Limb (tissue), 2 donors: Measurements from ENCODE around the gene SUPT20HL2.
A peak's percentile ranks its signal among the peaks of the same experiment; 100 is the strongest.
"Not testable (repeated sequence)": the region's sequence is repeated elsewhere in the genome, so short reads cannot be mapped to it uniquely, and the experiment has no call there.

Experiments used
- DNase-seq, 2 donors: peaks; one replicate each; pipeline ENCODE4 v3.0.0-alpha.2; 2016; ENCODE audit errors: extremely low spot score in 2 of 2

SUPT20HL2 gene

DNA sequence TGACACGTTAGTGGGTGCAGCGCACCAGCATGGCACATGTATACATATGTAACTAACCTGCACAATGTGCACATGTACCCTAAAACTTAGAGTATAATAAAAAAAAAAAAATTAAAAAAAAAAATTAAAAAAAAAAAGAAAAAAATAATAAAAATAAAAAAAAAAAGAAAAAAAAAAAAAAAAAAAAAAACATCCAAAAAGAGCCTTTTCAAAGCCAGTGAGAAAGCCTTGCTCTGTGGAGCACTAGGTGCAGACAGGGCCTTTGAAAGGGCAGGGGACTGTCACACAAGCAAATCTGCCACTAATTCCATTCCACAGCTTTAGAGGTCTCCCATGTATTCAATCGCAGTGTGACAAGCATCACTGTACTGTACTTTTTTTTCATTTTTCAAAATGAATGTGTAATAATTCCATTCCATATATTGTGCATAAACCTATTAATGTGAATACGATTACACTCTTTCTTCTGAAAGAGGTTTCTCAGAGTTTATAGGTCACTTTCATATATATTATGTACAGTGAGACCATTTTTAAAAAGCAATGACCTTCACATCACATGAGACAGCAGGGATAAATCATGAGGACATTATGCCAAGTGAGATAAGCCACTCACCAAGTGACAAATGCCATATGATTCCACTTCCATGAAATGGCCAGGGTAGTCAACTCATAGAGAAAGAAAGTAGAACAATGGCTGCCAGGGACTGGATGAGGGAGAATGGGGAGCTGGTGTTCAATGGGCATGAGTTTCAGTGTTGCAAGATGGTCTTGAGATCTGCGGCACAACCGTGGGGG is 4.1 kb downstream of the SUPT20HL2 start:
- not testable (repeated sequence) for DNase-seq

- not testable (repeated sequence) for DNase-seq
Measured at GRCh38 chrX:24308803-24309202, 5.1 kb downstream of the SUPT20HL2 start.

DNA sequence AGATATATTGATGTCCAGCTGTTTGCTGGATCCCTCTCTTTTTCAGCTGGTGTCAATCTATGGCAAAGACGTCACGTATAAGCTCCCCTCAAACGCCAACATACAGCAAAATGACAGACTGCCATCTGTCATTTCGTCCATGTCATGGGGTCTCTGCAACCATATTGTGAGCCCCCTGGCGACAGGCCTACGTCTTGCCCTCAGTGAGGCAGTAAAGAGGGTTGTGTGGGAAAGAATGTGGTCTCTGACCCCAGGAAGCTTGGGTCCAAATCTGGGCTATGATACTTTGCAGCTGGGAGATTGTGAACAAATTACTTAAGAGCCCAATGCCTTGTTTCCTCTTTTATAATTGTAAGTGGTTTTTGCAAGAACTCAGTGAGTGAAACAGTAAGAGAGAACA is 7.4 kb downstream of the SUPT20HL2 start:
- no peak for DNase-seq

DNA sequence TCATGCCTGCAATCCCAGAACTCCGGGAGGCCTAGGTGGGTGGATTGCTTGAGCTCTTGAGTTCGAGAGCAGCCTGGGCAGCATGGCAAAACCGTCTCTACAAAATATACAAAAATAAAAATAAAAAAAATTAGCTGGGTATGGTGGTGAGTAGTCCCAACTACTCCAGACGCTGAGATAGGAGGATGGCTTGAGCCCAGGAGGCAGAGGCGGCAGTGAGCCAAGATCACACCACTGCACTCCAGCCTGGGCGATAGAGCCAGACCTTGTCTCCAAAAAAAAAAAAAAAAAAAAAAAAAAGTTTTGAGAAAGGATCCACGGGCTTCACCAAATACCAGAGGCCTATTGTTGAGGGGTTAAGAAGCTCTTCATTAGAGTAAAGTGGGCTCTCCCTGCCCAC is 8.0 kb downstream of the SUPT20HL2 start:
- DNase-seq, result no peak

GRCh38 chrX:24301806-24302205 is 12.1 kb downstream of the SUPT20HL2 start:
- DNase-seq, result no peak

DNA sequence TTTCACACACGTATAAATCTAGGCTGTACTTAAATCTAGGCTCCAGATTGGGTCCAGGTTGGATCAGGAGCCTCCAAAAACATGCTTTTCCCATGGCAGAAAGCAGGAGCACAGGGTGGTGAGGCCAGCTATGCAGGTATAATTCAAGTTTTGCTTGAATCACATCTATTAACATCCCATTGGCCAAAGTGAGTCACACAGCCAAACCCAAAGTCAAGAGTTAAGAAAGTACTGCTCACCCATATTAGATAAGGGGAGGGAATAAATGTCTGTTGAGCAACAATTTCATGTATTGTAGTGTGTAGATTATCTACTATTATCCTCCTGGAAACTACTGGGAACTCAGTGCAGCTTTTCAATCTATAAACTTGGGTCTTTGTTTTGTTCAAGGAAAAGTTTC is 12.8 kb downstream of the SUPT20HL2 start:
- no peak for DNase-seq

DNA sequence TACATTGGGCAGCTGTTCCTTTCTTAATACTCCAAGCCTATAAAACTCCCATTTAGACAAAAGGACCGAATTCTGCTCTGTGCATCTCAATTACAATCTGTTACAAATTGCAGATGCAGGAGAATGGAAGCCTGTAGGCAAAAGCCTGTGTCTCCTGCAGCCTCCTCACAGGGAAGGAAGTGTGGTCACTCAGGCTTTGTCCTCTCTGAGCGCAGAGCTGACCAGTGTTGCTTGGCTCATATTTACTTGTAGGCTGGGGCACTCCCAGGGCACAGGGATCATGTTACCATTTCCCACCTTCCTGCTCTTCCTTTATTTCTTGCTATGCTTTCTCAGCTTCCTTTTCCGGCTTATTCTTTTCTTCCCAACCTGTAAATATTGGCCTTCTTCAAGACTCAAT is 15.7 kb downstream of the SUPT20HL2 start:
- DNase-seq, result no peak

DNA sequence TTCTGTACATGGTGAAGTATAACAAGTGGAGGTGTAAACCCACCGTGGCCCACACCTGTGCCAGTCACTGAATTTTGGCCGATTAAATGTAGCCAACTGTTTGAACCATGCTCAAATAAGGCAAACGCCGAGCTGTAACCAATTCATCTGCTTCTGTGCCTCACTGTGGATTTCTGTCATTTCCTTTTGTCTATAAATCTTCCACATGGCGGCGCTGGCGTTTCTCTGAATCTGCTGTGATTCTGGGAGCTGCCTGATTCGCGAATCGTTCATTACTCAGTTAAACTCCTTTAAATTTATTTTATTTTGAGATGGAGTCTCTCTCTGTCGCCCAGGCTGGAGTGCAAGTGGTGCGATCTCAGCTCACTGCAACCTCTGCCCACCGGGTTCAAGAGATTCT is 19.2 kb downstream of the SUPT20HL2 start:
- DNase-seq, result no peak

DNA sequence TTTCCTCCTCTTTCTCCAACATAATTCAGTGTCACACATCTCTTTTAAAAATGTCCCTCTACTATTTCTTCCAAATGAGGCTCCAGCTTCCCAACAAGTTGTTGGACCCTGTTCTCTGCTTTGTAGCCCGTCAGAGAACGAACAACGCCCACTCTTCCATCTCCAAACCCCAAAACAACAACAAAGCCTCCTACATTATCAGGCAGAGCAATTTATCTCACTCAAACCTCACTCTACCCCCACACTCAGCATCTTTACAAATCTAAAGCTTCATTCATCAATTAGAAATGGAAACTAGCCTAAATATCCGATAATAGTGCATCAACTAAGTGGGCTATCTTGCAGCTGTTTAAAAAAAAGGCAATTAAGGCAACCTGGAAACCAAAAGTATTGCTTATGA is 20.5 kb downstream of the SUPT20HL2 start:
- DNase-seq, result no peak

DNA sequence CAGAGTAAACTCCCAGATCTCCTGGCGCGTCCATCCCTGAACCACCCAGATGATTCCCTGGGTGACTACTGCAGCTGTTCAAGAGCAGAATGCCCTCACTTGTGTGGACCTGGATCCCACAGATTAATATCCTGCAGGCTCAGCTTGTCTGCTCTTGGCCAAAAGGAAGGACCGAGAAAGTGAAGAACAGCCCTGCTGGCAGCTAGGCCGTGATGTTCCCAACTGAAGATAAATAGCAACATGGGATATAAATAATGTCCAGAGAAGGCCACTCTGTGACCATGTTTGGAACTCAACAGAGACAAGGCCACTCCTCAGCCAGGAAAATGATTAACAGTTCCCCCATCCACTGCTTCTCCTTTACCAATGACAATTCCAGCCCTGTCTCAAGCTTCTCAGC is 21.5 kb downstream of the SUPT20HL2 start:
- no peak for DNase-seq

- DNase-seq, result no peak
Measured at GRCh38 chrX:24285082-24285481, 28.8 kb downstream of the SUPT20HL2 start.

DNA sequence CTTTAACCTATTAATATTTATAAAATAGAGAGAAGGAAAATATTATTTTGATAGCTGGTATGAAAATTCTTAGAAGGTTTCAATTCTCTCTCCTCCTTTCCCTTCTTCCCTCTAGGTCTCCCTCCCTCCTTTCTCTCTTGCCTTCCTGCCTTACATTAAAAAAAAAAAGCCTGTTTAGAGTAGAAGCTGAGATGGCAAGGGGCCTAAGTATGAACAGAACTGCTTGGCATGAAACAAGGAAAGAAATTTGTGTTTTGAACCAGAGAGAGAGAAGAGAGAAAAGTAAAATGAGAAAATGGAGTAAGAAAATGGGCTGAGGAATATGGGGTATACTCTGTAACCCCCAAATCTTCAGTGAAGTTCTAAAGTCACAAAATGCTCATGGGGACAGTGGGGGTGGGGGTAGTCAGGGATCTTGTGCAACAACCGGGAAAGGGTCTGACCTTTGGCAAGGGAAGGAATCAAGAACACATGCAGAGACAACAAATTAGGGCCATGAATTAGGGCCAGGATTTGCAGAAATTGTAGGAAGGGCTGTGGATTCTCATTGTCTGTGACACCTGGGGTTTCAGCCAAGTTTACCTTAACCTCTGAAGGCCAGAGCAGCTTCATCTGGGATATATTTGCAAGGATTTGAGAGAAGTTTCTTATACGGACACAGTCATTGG is 30.6 kb downstream of the SUPT20HL2 start:
- no peak for DNase-seq

GRCh38 chrX:24282381-24283126 is 31.3 kb downstream of the SUPT20HL2 start:
- DNase-seq, result peak in 1 of 2 donors; percentile 18

DNA sequence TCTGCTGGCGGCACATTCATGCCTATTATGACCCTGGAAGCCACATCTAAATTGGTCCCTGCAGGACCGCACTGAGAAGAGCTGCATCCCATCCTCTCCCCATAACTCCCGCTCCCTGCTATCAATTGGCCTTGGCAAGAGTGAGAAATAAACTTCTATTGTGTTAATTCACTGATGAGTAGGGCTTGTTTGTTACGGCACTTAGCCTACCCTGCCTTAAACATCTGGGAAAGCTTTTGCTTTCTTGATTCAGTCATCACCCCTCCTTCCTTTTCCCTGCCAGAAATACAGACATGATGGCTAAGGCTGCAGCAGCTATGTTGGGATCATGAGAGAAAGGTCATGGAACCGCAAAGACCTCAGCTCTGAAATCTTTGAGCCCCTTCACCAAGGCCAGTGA is 36.5 kb downstream of the SUPT20HL2 start:
- no peak for DNase-seq

DNA sequence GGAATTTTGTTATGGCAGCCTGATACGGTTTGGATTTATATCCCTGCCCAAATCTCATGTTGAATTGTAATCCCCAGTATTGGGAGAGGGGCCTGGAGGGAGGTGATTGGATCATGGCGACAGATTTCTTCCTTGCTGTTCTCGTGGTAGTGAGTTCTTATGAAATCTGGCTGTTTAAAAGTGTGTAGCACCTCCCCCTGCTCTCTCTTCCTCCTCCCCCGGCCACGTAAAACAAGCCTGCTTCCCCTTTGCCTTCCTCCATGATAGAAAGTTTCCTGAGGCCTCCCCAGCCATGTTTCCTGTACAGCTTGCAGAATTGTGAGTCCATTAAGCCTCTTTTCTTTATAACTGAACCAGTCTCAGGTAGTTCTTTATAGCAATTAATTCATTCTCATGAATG is 37.9 kb downstream of the SUPT20HL2 start:
- no peak for DNase-seq

DNA sequence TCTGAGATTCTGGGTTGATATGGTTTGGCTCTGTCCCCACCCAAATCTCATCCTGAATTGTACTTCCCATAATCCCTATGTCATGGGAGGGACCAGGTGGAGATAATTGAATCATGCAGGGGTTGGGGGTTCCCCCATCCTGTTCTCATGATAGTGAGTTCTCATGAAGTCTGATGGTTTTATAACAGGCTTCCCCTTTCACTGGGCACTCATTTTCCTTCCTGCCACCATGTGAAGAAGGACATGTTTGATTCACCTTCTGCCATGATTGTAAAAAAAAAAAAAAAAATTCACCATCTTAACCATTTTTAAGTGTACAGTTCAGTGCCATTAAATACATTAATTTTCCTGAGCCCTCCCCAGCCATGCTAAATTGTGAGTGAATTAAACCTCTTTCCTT is 42.6 kb downstream of the SUPT20HL2 start:
- no peak for DNase-seq

GRCh38 chrX:24268786-24269185 is 45.1 kb downstream of the SUPT20HL2 start:
- DNase-seq, result no peak

DNA sequence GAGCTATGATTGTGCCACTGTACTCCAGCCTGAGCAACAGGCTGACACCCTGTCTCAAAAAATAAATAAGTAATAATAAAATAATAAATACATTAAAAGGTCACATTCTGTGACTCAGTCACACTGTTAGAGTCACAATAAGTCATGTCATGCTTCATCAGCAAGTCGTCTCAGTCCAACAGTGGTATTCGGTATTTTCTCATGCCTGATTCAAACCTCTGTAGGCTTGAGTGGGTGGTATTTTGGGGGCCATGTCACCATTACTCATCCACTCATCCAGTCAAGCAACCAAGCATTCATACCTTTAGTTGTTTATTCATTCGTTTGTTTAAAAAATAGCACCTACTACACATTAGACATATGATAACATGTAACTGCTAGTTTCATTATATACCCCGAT is 46.9 kb downstream of the SUPT20HL2 start:
- DNase-seq, result no peak

DNA sequence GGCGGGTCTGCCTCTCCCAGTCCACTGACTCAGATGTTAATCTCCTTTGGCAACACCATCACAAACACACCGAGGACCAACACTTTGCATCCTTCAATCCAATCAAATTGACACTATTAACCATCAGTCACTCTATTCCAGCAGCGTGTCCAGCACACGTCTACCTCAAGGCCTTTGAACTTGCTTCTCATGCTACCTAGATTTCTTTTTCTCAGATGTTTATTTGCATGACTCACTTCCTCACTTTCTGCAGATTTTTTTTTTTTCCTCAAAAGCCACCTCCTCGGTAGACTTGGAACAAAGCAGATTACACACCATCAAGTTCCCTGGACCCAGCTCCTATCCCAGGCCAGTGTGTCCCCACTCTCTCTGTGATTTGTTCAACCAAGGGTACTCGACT is 49.5 kb downstream of the SUPT20HL2 start:
- no peak for DNase-seq

DNA sequence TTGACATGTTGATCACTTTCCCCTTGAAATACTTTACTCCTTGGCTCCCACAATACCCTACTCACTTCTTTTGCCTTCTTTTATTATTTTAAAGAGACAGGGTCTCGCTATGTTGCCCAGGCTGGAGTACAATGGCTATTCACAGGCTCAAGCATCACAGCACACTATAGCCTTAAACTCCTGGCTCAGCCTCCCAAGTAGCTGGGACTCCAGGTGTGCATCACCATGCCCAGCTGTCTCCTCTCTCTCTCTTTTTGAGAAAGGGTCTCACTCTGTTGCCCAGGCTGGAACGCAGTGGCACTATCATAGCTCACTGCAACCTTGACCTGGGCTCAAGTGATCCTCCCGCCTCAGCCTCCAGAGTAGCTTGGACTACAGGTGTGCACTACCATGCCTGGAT is 51.6 kb downstream of the SUPT20HL2 start:
- DNase-seq, result no peak
